ENCODE data around the gene IRS2. TPM values are rescaled to one million over a fixed set of nuclear protein-coding genes. Genes with fewer than 3 reads are reported as not detected.

Gene IRS2
- total RNA-seq, 1 experiment from 2014 or later = 9.2 TPM

DNA sequence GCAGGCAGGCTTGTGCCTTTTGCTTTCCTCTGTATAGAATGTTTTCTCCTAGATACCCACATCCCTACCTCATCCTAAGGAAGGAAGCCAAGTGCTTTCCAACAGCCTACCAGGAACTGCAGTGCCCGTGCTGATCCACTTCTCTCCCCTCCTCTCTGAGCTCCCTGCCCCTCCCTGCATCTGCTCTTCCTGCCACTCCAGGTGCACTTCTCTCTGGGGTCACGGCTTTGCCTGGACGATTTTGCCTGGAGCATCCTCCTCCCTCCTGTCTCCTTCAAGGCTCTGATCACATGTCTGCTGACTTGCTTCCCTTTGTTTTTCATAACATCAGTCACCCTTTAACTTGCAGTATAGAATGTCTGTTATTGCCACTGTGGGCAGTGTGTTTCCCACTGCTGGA is 34.7 kb upstream of the IRS2 start:
- Histone ChIP-seq H3K27me3 (ENCODE audit: insufficient read depth, low read length) (no peaks in the 10 kb centered on the region), H2AFZ (ENCODE audit: low read depth, low read length, poor library complexity, severe bottlenecking) (no peak overlapping the region), H3K36me3 (ENCODE audit: control insufficient read depth in 1 of 2, insufficient read depth in 2 of 2, low read length in 2 of 2) (no peaks in the 10 kb centered on the region), H4K20me1 (ENCODE audit: insufficient read depth) (no peaks in the 10 kb centered on the region), H3K27ac (ENCODE audit: low read depth, low read length) (no peak overlapping the region), H3K4me3 (replicated peaks in 1 of 2; ENCODE audit: low read depth in 1 of 2, low read length in 2 of 2) (no peak overlapping the region), H3K79me2 (ENCODE audit: insufficient read depth, low read length) (no peaks in the 10 kb centered on the region), H3K4me1 (ENCODE audit: control insufficient read depth in 1 of 2, insufficient read depth in 2 of 2, low read length in 2 of 2) (no peaks in the 10 kb centered on the region), H3K9ac (ENCODE audit: low read length) (no peak overlapping the region), H3K9me3 (ENCODE audit: control insufficient read depth in 1 of 2, insufficient read depth in 1 of 2, low read depth in 1 of 2, low read length in 2 of 2) (no peaks in the 10 kb centered on the region), H3K9me2 (ENCODE audit: insufficient read depth) (no peaks in the 10 kb centered on the region), H3K4me2 (ENCODE audit: low read length) (no peak overlapping the region)
- intact Hi-C loops (cut with micrococcal nuclease) = no loop called here
- RAD21 ChIA-PET (ENCODE audit: low non-redundant PET in 1 of 2, low total read pairs in 2 of 2, uncharacterized antibody in 2 of 2, unreplicated experiment in 2 of 2) = no interaction called here
- CTCF ChIA-PET = no interaction called here
- no peak for ATAC-seq
- POLR2A ChIA-PET = no interaction called here
- no TSS peak for BruUV-seq (replicated peaks)
- no peak for DNase-seq (ENCODE audit: low read depth, low spot score)
- no peak for TF ChIP-seq RAD21 (IDR thresholded peaks at IDR 0.05; ENCODE audit: low read depth)
- TF ChIP-seq, protein P1, sequence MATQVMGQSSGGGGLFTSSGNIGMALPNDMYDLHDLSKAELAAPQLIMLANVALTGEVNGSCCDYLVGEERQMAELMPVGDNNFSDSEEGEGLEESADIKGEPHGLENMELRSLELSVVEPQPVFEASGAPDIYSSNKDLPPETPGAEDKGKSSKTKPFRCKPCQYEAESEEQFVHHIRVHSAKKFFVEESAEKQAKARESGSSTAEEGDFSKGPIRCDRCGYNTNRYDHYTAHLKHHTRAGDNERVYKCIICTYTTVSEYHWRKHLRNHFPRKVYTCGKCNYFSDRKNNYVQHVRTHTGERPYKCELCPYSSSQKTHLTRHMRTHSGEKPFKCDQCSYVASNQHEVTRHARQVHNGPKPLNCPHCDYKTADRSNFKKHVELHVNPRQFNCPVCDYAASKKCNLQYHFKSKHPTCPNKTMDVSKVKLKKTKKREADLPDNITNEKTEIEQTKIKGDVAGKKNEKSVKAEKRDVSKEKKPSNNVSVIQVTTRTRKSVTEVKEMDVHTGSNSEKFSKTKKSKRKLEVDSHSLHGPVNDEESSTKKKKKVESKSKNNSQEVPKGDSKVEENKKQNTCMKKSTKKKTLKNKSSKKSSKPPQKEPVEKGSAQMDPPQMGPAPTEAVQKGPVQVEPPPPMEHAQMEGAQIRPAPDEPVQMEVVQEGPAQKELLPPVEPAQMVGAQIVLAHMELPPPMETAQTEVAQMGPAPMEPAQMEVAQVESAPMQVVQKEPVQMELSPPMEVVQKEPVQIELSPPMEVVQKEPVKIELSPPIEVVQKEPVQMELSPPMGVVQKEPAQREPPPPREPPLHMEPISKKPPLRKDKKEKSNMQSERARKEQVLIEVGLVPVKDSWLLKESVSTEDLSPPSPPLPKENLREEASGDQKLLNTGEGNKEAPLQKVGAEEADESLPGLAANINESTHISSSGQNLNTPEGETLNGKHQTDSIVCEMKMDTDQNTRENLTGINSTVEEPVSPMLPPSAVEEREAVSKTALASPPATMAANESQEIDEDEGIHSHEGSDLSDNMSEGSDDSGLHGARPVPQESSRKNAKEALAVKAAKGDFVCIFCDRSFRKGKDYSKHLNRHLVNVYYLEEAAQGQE (IDR thresholded peaks at IDR 0.05; ENCODE audit: low read depth) = no peak
- TF ChIP-seq, protein P2, sequence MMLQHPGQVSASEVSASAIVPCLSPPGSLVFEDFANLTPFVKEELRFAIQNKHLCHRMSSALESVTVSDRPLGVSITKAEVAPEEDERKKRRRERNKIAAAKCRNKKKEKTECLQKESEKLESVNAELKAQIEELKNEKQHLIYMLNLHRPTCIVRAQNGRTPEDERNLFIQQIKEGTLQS (IDR thresholded peaks at IDR 0.05) = no peak
- TF ChIP-seq CEBPB (IDR thresholded peaks at IDR 0.05; ENCODE audit: low read depth) = no peak
- no peak for TF ChIP-seq FOSL1 (IDR thresholded peaks at IDR 0.05; ENCODE audit: low read depth)

- Histone ChIP-seq H3K36me3 (ENCODE audit: control insufficient read depth in 1 of 2, insufficient read depth in 2 of 2, low read length in 2 of 2) (no peaks in the 10 kb centered on the region), H3K9me3 (ENCODE audit: control insufficient read depth in 1 of 2, insufficient read depth in 1 of 2, low read depth in 1 of 2, low read length in 2 of 2) (no peaks in the 10 kb centered on the region), H4K20me1 (ENCODE audit: insufficient read depth) (no peaks in the 10 kb centered on the region), H3K4me2 (ENCODE audit: low read length) (no peak overlapping the region), H3K27ac (ENCODE audit: low read depth, low read length) (no peak overlapping the region), H3K27me3 (ENCODE audit: insufficient read depth, low read length) (no peaks in the 10 kb centered on the region), H3K79me2 (ENCODE audit: insufficient read depth, low read length) (no peaks in the 10 kb centered on the region), H3K9ac (ENCODE audit: low read length) (no peak overlapping the region), H3K4me3 (replicated peaks in 1 of 2; ENCODE audit: low read depth in 1 of 2, low read length in 2 of 2) (no peak overlapping the region), H3K4me1 (ENCODE audit: control insufficient read depth in 1 of 2, insufficient read depth in 2 of 2, low read length in 2 of 2) (no peaks in the 10 kb centered on the region), H3K9me2 (ENCODE audit: insufficient read depth) (no peaks in the 10 kb centered on the region), H2AFZ (ENCODE audit: low read depth, low read length, poor library complexity, severe bottlenecking) (no peak overlapping the region)
- TF ChIP-seq EZH2 (IDR thresholded peaks at IDR 0.05) (no peak), CTCF (IDR thresholded peaks at IDR 0.05 in 2 of 3, conservative IDR thresholded peaks at IDR 0.05 in 1 of 3; ENCODE audit: borderline replicate concordance in 1 of 3, insufficient read depth in 1 of 3, low read depth in 2 of 3, low read length in 2 of 3) (no peak), YY1 (IDR thresholded peaks at IDR 0.05; ENCODE audit: extremely low read depth, insufficient replicate concordance, low read depth, low read length) (no peak), SP1 (IDR thresholded peaks at IDR 0.05; ENCODE audit: low read depth) (no peak), CBX3 (IDR thresholded peaks at IDR 0.05; ENCODE audit: low read depth) (no peak), MAX (IDR thresholded peaks at IDR 0.05) (no peak), JUND (IDR thresholded peaks at IDR 0.05) (no peak), ZNF274 (IDR thresholded peaks at IDR 0.05; ENCODE audit: low read depth, low read length) (no peak), SRF (IDR thresholded peaks at IDR 0.05; ENCODE audit: low read depth) (no peak), RAD21 (IDR thresholded peaks at IDR 0.05; ENCODE audit: low read depth) (no peak)
- CTCF ChIA-PET = no interaction called here
- intact Hi-C loops (cut with micrococcal nuclease) = no loop called here
- RAD21 ChIA-PET (ENCODE audit: low non-redundant PET in 1 of 2, low total read pairs in 2 of 2, uncharacterized antibody in 2 of 2, unreplicated experiment in 2 of 2) = no interaction called here
- POLR2A ChIA-PET = no interaction called here
- DNase-seq (ENCODE audit: low read depth, low spot score) (no peak), ATAC-seq (no peak)
- no TSS peak for BruUV-seq (replicated peaks)
Measured at GRCh38 chr13:109819874-109820273, 33.5 kb upstream of the IRS2 start.
